Activated T-cell treated with anti-CD3 and anti-CD28 coated beads for 24 hours (primary cell): ENCODE results near the gene ZNF107.
"Not testable (repeated sequence)": the region's sequence is repeated elsewhere in the genome, so short reads cannot be mapped to it uniquely, and the experiment has no call there.

Experiments used
- DNase-seq: peaks from one replicate; pipeline ENCODE4 v3.0.0-alpha.2; 2020; ENCODE audit warnings: low read depth

Gene ZNF107

GRCh38 chr7:64733550-64734240 is 67.8 kb downstream of the ZNF107 start:
- no peak for DNase-seq

DNA sequence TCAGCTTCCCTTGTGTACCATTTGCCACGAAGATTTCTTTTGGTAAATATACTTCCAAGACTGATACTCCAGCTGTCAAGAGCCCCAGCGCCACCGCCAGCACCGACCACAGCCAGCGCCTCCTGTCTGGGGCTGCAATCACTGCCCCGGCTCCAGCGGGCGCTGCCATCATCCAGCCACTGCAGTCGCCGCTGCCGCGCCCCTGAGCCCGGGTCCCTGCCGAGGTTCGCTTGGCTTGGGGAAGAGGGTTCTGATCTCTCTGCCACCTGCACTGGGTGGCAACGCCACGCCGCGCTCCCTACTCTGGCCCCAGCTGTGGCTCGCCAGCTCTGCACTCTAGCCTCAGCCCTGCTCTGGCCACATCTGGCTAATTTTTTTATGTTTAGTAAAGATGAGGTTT is 70.6 kb downstream of the ZNF107 start:
- DNase-seq: no peak

DNA sequence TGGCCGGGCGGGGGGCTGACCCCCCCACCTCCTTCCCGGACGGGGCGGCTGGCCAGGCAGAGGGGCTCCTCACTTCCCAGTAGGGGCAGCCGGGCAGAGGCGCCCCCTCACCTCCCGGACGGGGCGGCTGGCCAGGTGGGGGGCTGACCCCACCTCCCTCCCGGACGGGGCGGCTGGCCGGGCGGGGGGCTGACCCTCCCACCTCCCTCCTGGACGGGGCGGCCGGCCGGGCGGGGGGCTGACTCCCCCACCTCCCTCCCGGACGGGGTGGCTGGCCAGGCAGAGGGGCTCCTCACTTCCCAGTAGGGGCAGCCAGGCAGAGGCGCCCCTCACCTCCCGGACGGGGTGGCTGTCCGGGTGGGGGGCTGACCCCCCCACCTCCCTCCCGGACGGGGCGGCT is 72.5 kb downstream of the ZNF107 start:
- DNase-seq: not testable (repeated sequence)

DNA sequence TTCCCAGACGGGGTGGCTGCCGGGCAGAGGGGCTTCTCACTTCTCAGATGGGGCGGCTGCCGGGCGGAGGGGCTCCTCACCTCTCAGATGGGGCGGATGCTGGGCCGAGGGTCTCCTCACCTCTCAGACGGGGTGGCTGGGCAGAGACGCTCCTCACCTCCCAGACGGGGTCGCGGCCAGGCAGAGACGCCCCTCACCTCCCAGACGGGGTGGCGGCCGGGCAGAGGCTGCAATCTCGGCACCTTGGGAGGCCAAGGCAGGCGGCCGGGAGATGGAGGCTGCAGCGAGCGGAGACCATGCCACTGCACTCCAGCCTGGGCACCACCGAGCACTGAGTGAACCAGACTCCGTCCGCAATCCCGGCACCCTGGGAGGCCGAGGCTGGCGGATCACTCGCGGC is 73.0 kb downstream of the ZNF107 start:
- DNase-seq: not testable (repeated sequence)

GRCh38 chr7:64744680-64745079 is 78.7 kb downstream of the ZNF107 start:
- no peak for DNase-seq

GRCh38 chr7:64747802-64748201 is 81.9 kb downstream of the ZNF107 start:
- no peak for DNase-seq

DNA sequence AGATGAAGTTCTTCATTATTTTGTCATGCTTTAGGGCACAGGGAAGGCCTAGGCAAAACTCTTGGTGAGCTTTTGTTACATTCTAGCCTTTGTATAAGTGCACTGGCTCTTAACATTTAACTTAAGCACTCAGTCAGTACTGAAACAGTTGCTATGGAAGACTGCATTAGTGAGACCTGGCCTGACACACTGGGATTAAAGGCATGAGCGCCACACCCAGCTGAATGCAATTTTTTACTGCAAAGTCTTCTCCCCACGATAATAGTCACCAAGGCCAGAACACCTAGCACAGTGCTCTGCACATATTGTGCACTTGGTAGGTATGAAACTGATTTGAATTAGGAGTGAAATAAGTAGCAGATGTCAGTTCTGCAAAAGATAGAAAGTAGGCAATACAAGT is 87.1 kb downstream of the ZNF107 start:
- DNase-seq: no peak

DNA sequence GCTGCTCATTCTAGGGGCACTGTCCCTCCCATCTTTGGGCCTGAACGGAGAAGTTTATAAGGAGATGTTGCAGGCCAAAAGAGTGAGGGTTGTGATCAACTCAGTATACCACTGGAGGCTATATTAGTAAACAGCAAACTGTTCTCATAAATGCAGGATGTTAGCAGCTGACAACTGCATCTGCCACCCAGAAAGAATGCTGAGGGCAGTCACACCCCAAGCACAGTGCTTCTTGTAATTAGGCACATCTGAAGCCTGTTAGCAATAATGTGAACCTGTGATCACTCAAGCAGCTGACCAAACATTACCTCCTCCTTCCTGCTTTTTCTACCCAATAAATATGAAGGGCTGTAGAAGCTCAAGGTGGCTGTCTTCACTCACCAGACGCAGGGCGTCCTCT is 89.9 kb downstream of the ZNF107 start:
- DNase-seq: no peak

- no peak for DNase-seq
These were observed 92.2 kb downstream of the ZNF107 start for GRCh38 chr7:64758151-64758550.
